Coronary artery (tissue), 2 donors: ENCODE results near the gene WNK4.
"Not testable (repeated sequence)": the region's sequence is repeated elsewhere in the genome, so short reads cannot be mapped to it uniquely, and the experiment has no call there.

ENCODE experiments used
- DNase-seq: peaks from one replicate; pipeline ENCODE4 v3.0.0-alpha.2; 2017; ENCODE audit warnings: low spot score
- H3K27ac ChIP-seq, 2 donors: fragments of 200-600 bp; sonication (generic); one replicate each; pipeline ENCODE4 v1.5.1; 2016 to 2019
- H3K4me3 ChIP-seq: fragments of 200-600 bp; sonication (generic); 2 replicates; pipeline ENCODE4 v1.5.1; 2016; ENCODE audit warnings: mild to moderate bottlenecking, moderate library complexity
- TF ChIP-seq, protein P1 (sequence below): fragments of 200-600 bp; sonication (generic); IDR thresholded peaks from one replicate; pipeline ENCODE4 v1.5.1; 2019; ENCODE audit warnings: antibody characterized with exemption

WNK4 gene

DNA sequence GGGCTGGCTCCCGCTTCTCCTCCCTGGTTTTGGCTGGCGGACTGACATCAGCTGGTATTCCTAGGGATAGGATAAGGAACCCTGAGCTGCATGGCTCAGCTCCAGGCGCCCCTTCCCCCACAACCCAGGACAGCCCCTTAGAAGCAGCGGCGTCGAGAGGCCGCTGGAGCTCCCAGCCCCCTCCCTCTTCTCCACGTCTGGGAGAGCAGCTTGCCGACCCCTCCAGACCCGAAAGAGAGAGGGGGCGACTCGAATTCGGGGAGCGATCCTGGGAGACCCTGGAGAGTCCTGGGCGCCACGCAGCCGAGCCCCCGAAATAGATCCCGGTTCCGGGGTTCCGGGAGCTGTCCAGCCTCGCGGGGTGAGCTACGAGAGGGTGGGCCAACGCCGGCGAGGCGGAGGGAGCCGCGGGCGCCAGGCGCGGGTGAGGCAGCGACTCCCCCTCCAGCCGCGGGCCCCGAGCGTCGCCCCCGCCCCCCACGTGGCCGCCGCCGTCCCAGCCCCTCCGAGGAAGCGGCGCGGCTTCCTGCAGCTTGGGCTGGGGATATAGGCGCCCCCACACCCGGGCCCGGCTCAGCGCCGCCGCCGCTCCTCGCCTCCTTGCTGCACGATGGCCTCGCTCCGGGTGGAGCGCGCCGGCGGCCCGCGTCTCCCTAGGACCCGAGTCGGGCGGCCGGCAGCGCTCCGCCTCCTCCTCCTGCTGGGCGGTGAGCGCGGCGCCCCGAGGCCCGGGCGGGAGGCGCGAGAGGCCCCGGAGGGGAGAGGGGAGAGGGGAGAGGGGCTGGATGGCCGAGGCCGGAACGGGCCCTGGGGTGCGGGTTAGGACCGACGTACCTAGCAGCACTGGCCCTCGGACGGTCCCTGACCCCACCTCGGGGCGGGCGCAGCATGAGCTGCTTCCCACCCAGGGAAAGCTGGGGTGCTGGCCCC, 19.5 kb upstream of the WNK4 start, which contains the start of gene RAMP2:
RAMP2 (plus strand) TSS at position 576 of the 930 bp plus-strand sequence; CDS start at position 611, 35 bp downstream.
- Histone ChIP-seq H3K4me3 (peak within 1 kb of the TSS; percentile 70), H3K27ac (peak within 1 kb of the TSS; percentile 13 to 77)
- TF ChIP-seq, protein P1, sequence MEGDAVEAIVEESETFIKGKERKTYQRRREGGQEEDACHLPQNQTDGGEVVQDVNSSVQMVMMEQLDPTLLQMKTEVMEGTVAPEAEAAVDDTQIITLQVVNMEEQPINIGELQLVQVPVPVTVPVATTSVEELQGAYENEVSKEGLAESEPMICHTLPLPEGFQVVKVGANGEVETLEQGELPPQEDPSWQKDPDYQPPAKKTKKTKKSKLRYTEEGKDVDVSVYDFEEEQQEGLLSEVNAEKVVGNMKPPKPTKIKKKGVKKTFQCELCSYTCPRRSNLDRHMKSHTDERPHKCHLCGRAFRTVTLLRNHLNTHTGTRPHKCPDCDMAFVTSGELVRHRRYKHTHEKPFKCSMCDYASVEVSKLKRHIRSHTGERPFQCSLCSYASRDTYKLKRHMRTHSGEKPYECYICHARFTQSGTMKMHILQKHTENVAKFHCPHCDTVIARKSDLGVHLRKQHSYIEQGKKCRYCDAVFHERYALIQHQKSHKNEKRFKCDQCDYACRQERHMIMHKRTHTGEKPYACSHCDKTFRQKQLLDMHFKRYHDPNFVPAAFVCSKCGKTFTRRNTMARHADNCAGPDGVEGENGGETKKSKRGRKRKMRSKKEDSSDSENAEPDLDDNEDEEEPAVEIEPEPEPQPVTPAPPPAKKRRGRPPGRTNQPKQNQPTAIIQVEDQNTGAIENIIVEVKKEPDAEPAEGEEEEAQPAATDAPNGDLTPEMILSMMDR = no peak
- no peak for DNase-seq

DNA sequence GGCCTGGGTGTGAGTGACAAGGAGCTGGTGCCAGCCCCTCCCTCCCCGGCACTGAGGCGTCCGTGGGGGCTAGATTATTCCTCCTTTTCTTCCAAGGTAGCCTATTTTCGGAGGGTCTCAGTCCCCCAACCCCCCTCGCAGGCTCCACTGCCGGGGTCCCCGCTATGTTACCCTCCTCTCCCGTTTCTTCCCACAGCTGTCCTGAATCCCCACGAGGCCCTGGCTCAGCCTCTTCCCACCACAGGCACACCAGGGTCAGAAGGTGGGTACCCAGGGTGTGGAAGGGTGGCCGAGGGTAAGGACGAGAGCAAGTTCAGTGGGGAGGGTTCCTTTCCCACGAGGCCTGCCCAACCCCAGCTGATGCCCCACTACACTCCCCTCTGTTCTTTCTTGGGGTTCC, 18.8 kb upstream of the WNK4 start:
- no peak for DNase-seq
- TF ChIP-seq, protein P1 = no peak
- Histone ChIP-seq H3K4me3 (peak overlapping the region; percentile 70), H3K27ac (peak overlapping the region; percentile 13 to 77)

DNA sequence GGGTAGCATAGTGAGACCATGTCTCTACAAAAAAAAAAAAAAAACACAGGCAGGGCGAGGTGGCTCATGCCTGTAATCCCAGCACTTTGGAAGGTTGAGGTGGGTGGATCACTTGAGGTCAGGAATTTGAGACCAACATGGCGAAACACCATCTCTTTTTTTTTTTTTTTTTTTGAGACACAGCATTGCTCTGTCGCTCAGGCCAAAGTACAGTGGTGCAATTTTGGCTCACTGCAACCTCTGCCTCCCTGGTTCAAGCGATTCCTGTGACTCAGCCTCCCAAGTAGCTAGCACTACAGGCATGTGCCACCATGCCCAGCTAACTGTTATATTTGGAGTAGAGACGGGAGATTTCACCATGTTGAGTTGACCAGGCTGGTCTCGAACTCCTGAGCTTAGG, 14.3 kb upstream of the WNK4 start:
- TF ChIP-seq, protein P1 = no peak
- Histone ChIP-seq H3K27ac (no peak overlapping the region), H3K4me3 (no peak overlapping the region)
- DNase-seq = no peak

DNA sequence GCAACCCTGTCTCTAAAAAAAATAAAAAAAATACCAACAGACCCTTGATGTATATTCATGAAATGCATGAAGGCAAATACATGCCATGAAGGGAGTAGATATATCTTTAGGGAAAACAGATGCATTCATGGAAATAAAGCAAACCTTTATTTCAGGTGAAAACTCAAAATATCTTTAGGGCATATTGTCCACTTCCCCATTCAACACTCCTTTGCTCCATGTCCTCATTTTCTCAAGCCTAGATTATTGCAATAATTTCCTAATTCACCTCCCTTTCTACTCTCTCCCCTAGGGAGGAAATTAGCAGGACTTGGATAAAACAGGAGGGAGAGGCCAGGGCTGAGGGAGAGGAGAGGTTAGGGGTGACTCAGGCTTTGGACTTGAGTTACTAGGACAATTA, 12.9 kb upstream of the WNK4 start:
- TF ChIP-seq, protein P1 = no peak
- no peak overlapping the region for H3K4me3 ChIP-seq
- DNase-seq = no peak
- no peak overlapping the region for H3K27ac ChIP-seq

DNA sequence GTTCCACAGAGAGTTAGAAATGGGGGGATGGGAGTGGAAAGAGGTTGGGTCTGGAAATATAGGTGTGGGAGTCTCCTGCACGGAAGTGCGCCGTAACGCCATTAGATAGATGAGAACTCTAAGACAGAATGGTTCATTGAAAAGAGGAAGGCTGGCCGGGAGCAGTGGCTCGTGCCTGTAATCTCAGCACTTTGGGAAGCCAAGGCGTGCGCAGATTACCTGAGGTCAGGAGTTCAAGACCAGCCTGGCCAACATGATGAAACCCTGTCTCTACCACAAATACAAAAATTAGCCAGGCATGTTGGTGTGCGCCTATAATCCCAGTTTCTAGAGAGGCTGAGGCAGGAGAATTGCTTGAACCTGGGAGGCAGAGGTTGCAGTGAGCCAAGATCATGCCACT, 12.4 kb upstream of the WNK4 start:
- not testable (repeated sequence) for H3K27ac ChIP-seq, DNase-seq, H3K4me3 ChIP-seq

DNA sequence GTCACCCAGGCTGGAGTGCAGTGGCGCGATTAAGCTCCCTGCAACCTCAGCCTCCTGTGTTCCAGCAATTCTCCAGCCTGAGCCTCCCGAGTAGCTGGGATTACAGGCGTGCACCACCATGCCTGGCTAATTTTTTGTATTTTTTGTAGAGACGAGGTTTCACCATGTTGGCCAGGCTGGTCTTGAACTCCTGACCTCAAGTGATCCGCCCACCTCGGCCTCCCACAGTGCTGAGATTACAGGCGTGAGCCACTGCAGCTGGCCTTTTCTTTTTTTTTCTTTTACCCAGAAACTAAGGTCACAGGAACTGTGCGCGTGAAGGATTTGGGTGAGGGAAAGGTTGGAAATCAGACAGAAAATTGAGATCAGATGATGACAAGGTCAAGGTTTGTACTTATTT, 10.4 kb upstream of the WNK4 start:
- DNase-seq, H3K27ac ChIP-seq, H3K4me3 ChIP-seq: not testable (repeated sequence)

DNA sequence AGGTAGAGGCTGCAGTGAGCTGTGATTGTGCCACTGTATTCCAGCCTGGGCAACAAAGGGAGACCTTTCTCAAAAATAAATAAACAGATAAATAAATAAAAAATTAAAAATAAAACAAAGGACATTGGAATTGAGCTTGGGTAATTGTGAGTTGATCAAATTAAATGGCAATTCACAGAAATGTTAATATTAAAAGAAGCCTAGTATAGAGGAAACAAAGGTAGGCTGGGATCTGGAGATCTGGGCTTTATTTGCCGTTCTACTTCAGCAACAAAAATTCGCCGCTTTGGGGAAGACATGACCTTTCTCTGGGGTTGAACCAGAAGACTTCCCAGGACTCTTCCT, 7.5 kb upstream of the WNK4 start:
- TF ChIP-seq, protein P1 = no peak
- Histone ChIP-seq H3K27ac (peak overlapping the region; percentile 72 to 84), H3K4me3 (peak overlapping the region; percentile 87)
- no peak for DNase-seq

DNA sequence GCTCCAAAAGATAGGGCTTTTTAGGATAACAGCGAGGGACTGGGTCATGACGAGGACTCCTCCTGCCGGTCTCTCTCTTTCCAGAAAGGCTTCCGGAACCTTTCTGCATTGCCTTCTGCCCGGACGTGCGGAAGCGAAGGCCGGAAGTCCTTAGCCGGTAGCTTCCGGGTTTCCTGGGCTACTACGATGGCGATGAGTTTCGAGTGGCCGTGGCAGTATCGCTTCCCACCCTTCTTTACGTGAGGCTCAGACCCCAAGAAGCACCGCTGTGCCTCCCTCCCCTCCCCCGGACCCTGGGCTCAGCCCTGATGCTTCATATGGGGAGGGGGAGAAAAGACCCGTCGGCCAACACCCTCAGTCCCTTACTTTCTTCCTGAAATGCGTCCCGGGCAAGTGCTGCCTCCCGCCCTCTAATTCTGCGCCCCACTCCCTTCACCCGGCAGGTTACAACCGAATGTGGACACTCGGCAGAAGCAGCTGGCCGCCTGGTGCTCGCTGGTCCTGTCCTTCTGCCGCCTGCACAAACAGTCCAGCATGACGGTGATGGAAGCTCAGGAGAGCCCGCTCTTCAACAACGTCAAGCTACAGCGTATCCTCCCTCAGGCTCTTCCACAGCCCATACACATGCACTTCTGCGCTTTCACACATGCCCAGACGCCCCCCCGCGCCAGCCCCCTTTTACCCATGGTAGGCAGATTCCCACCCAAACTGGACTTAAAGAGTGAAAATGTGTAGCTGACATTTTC, 6.9 kb upstream of the WNK4 start, which contains the start of gene VPS25:
VPS25 (plus strand) TSS at position 160 of the 746 bp plus-strand sequence; CDS start at position 187, 27 bp downstream.
- TF ChIP-seq, protein P1 = no peak
- DNase-seq = no peak
- Histone ChIP-seq H3K4me3 (peak within 1 kb of the TSS; percentile 87), H3K27ac (peak within 1 kb of the TSS; percentile 72 to 84)
